Thoracic aorta (tissue), 2 donors: ENCODE data around the gene SPATA31C1. TPM values are rescaled to one million over a fixed set of nuclear protein-coding genes. Genes with fewer than 3 reads are reported as not detected.
"Not testable (repeated sequence)": the region's sequence is repeated elsewhere in the genome, so short reads cannot be mapped to it uniquely, and the experiment has no call there.

Experiments
- ATAC-seq: fragments of 150-250 bp; one replicate; pipeline ENCODE4 v1.8.0; 2017; ENCODE audit warnings: low read depth; ENCODE audit not compliant: insufficient number of reproducible peaks, low FRiP score
- DNase-seq: peaks from one replicate; pipeline ENCODE4 v3.0.0-alpha.2; 2020; ENCODE audit warnings: low spot score
- H3K27ac ChIP-seq, 2 donors: fragments of 200-600 bp; sonication (generic); 1 replicate in 1 of 2; 2 replicates in 1 of 2; pipeline ENCODE4 v1.5.1; 2016; ENCODE audit warnings: mild to moderate bottlenecking in 2 of 2, moderate library complexity in 2 of 2
- H3K27me3 ChIP-seq: fragments of 200-600 bp; sonication (generic); replicated peaks from 2 replicates; pipeline ENCODE4 v1.6.0; 2016; ENCODE audit warnings: mild to moderate bottlenecking; ENCODE audit not compliant: insufficient read depth
- H3K36me3 ChIP-seq: fragments of 200-600 bp; sonication (generic); one replicate; pipeline ENCODE4 v1.5.1; 2016
- H3K4me1 ChIP-seq, 2 donors: fragments of 200-600 bp; sonication (generic); 1 replicate in 1 of 2; 2 replicates in 1 of 2; pipeline versions ENCODE4 v1.5.1 to v1.6.0; 2016; ENCODE audit warnings: low read depth in 2 of 2, mild to moderate bottlenecking in 1 of 2; ENCODE audit not compliant: control insufficient read depth in 1 of 2
- H3K4me3 ChIP-seq: fragments of 200-600 bp; sonication (generic); 2 replicates; pipeline ENCODE4 v1.5.1; 2016; ENCODE audit warnings: mild to moderate bottlenecking
- H3K9me3 ChIP-seq: fragments of 200-600 bp; sonication (generic); 2 replicates; pipeline ENCODE4 v1.5.1; 2016
- total RNA-seq, 2 donors: library from RNA; depleted of rRNA; stranded (reverse); fragments of >200 nt; gene quantifications; one replicate each; pipeline versions ENCODE4 v1.1.0 to v1.2.3, GENCODE V29; 2016
- TF ChIP-seq, protein P1 (sequence below): fragments of 200-600 bp; sonication (generic); IDR thresholded peaks from one replicate; pipeline ENCODE4 v1.5.1; 2019; ENCODE audit warnings: antibody characterized with exemption

The SPATA31C1 gene
- total RNA-seq, 2 donors from 2014 or later, result not detected

DNA sequence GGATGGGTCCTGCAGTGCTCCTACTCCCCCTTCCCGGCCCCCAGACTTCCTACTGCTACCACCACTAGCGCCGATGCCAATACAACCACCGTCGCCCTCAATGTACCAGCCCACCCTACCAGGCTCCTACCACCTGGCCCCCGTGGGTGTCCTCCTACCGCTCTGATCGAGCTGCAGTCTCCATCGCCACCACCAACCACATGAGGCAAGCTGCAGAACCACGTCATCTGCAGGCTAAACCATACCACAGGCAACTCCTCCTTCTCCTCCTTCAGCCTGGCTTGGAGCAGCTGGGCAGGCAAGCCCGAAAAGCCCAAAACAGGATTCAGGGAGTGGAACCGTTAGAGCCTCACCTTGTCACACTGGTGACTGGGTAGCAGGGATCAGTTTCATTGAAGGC, 19.6 kb downstream of the SPATA31C1 start:
- H3K4me3 ChIP-seq, H3K4me1 ChIP-seq, DNase-seq, H3K27ac ChIP-seq, H3K27me3 ChIP-seq, H3K9me3 ChIP-seq, ATAC-seq, H3K36me3 ChIP-seq: not testable (repeated sequence)

DNA sequence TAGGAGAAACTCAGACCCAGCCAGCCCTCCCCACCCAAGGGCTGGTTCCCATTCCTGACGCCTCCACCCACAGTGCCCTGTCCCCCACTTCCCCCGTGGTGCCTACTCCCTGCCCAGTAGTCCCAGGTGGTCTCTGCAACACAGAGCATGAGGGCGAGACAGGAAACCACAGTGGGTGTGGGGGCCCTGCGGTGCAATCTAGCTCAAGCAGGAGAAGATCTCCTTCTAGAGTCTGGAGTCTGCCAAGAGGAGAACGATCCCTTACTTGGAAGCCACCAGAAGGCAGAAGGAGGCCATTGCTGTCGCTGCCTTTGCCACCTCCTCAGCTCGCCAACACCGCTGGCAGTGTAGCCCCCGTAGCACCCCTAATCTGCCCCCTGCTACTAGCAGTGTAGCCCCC, 20.2 kb downstream of the SPATA31C1 start:
- not testable (repeated sequence) for H3K9me3 ChIP-seq, H3K4me1 ChIP-seq, DNase-seq, ATAC-seq, H3K27me3 ChIP-seq, H3K27ac ChIP-seq, H3K36me3 ChIP-seq, H3K4me3 ChIP-seq

DNA sequence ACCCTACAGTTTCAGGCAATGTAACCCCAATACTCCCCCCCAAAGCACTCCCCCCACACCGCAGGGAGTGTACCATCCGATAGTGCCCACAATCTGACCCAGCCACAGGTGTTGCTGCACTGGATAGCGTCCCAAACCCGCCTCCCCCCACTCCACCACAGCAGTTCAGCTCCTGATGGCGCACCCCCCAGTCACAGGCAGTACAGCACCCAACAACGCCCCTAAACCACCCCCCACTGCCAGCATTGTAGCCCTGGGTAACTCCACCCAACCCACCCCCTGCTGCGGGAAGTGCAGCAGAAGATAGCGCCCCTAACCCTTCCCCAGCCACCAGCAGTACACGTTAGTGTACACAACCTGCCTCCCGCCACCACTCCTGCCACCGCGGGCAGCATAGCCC, 20.6 kb downstream of the SPATA31C1 start:
- not testable (repeated sequence) for H3K36me3 ChIP-seq, H3K4me3 ChIP-seq, DNase-seq, H3K27me3 ChIP-seq, H3K27ac ChIP-seq, H3K9me3 ChIP-seq, H3K4me1 ChIP-seq, ATAC-seq

DNA sequence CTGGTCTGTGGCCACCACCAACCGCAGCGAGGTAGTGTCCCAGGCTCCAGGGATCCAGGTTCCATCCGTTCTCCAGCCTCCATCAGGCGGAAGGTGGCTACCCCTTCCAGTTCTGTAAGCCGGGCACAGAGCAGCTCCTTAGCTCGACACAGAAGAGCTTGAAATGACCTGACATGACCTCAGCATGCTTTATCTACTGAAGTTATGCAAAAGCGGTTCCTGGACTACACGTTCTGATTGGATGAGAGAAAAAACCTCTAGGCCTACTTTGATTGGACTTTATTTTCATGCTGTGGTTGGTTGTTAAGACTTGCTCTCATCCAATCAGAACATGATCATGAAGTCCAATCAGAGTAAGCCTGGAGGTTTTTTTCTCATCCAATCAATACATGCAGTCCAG, 21.3 kb downstream of the SPATA31C1 start:
- H3K27ac ChIP-seq, H3K27me3 ChIP-seq, H3K4me3 ChIP-seq, H3K9me3 ChIP-seq, DNase-seq, H3K4me1 ChIP-seq, ATAC-seq, H3K36me3 ChIP-seq: not testable (repeated sequence)

DNA sequence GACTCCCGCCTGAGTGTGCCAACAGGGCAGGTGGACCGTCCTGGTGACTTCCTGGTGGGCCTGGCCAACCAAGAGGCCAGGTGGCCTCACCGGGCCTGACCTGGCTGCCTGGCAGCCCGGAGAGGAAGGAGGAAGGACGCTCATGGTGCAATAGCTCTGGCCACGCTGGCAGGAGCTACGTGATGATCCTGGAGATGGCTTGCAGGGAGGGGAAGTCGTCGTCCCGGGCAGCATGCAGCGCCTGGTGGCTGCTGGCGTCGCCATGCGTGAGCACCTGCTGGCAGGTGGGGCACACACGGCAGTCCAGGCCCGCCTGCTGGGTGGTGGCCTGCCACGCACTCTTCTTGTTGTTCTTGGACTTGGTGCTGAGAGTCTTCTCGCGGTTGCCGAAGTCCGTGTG, 26.3 kb downstream of the SPATA31C1 start:
- no peaks in the 10 kb centered on the region for H3K27me3 ChIP-seq
- H3K9me3 ChIP-seq, result no peaks in the 10 kb centered on the region
- no peaks in the 10 kb centered on the region for H3K4me1 ChIP-seq
- DNase-seq (no peak), ATAC-seq (no peak)
- no peak overlapping the region for H3K4me3 ChIP-seq
- no peaks in the 10 kb centered on the region for H3K36me3 ChIP-seq
- no peak overlapping the region for H3K27ac ChIP-seq
- TF ChIP-seq, protein P1, sequence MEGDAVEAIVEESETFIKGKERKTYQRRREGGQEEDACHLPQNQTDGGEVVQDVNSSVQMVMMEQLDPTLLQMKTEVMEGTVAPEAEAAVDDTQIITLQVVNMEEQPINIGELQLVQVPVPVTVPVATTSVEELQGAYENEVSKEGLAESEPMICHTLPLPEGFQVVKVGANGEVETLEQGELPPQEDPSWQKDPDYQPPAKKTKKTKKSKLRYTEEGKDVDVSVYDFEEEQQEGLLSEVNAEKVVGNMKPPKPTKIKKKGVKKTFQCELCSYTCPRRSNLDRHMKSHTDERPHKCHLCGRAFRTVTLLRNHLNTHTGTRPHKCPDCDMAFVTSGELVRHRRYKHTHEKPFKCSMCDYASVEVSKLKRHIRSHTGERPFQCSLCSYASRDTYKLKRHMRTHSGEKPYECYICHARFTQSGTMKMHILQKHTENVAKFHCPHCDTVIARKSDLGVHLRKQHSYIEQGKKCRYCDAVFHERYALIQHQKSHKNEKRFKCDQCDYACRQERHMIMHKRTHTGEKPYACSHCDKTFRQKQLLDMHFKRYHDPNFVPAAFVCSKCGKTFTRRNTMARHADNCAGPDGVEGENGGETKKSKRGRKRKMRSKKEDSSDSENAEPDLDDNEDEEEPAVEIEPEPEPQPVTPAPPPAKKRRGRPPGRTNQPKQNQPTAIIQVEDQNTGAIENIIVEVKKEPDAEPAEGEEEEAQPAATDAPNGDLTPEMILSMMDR, result no peak

DNA sequence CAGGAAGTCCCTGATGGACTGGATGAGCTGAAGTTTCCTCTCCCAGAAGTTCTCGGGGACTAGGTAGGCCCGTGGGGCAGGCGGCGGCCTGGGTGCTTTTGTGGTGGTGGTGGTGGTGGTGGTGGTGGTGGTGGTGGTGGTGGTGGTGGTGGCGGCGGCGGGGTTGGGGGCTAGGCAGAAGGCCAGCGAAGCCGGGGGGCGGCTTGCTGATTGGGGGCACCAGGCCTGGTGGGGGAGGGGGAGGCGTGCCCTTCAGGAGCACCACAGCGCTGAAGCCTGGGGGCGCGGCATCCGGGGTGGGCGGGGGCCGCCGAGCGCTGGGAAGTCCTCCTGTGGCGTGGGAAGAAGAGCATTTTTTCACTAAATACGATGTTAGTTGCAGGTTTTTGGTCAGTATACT, 26.9 kb downstream of the SPATA31C1 start:
- H3K4me1 ChIP-seq, result no peaks in the 10 kb centered on the region
- no peaks in the 10 kb centered on the region for H3K27me3 ChIP-seq
- H3K27ac ChIP-seq, result no peak overlapping the region
- H3K36me3 ChIP-seq, result no peaks in the 10 kb centered on the region
- ATAC-seq (no peak), DNase-seq (no peak)
- H3K4me3 ChIP-seq, result no peak overlapping the region
- no peaks in the 10 kb centered on the region for H3K9me3 ChIP-seq
- TF ChIP-seq, protein P1, result no peak

DNA sequence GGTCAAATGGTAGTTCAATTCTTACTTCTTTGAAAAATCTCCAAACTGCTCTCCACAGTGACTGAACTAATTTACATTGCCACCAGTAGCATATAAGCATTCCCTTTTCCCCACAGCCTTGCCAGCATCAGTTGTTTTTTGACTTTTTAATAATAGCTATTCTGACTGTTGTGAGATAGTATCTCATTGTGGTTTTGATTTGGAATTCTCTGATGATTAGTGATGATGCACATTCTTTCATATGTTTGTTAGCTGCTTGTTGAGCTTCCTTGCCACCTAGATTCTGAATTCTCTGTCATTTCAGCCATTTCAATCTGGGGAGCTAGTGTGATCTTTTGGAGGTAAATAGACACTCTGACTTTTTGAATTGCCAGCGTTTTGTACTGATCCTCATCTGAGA, 32.5 kb downstream of the SPATA31C1 start:
- no peak for DNase-seq
- Histone ChIP-seq H3K4me3 (no peak overlapping the region), H3K36me3 (no peaks in the 10 kb centered on the region), H3K9me3 (no peaks in the 10 kb centered on the region), H3K27me3 (no peaks in the 10 kb centered on the region), H3K4me1 (no peaks in the 10 kb centered on the region), H3K27ac (no peak overlapping the region)
- no peak for ATAC-seq
- TF ChIP-seq, protein P1, result no peak
